BJ (cell line): ENCODE data around the gene PPP1R1B. TPM values are rescaled to one million over a fixed set of nuclear protein-coding genes. Genes with fewer than 3 reads are reported as not detected.

Source experiments
- CTCF ChIA-PET: fragments of 350-600 bp; formaldehyde crosslinking; extraction: SDS; loops from one replicate; lab custom pipeline; 2021; ENCODE audit warnings: antibody characterized with exemption, inconsistent platforms; lab: Yijun Ruan, JAX
- POLR2A ChIA-PET: fragments of 300-600 bp; sonication (Branson Sonifier 250); formaldehyde crosslinking; extraction: SDS; loops from one replicate; lab custom pipeline; 2021; ENCODE audit warnings: antibody characterized with exemption; lab: Charles Lee
- DNase-seq: peaks from one replicate; pipeline ENCODE4 v3.0.0-alpha.2; 2011; ENCODE audit warnings: low read depth
- H3K27me3 ChIP-seq: 2 replicates; pipeline ENCODE4 v1.6.0; 2011; ENCODE audit warnings: low read length; ENCODE audit not compliant: control insufficient read depth, insufficient read depth
- H3K36me3 ChIP-seq: 2 replicates; pipeline ENCODE4 v1.5.1; 2011; ENCODE audit warnings: low read length; ENCODE audit not compliant: control insufficient read depth, insufficient read depth
- H3K4me3 ChIP-seq: 2 replicates; pipeline ENCODE4 v1.5.1; 2011; ENCODE audit warnings: low read depth, mild to moderate bottlenecking, control low read depth, low read length
- polyA plus RNA-seq: library from polyadenylated mRNA; depleted of rRNA; stranded (reverse); fragments of >200 nt; gene quantifications from 2 replicates; pipeline ENCODE4 v1.2.3, GENCODE V29; 2011
- TF ChIP-seq, protein P1 (sequence below): IDR thresholded peaks from 2 replicates; pipeline ENCODE4 v1.5.1; 2011; ENCODE audit warnings: low read depth, mild to moderate bottlenecking, control low read depth, inconsistent platforms, low read length, moderate library complexity; ENCODE audit not compliant: insufficient read depth

Gene PPP1R1B
- polyA plus RNA-seq, 1 experiment: not detected

DNA sequence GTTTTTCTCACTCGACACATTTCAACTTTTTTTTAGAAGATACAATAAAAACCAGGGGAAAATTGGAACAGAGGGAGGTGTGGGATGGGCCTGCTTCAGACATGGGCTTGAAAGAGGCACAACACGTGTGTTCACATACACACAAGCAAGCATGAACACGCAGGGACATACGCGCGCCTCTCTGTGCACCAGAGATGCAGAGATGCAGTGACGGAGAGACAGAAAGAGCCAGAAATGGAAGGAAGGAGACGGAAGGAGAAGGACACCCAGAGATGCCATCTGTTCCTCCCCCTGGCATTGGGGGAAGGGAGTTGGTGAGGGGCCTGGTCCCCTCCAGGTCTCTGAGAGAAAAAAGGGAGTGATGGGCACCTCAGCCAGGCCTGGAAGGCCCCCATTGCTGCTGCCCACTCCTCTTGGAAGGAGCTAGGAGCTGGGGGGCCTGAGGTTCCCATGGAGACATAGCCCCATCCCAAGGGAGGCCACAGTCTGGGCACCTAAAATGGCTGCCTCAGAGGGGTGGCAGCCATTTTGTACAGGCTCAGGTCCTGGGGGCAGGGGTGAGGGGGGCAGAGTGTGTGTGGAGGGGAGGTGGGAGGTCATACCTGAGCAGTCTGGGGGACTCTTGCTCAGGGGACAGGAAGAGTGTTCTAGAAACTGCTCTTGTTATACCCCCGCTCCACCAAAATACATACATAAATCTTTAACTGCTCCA lies 15.2 kb upstream of the PPP1R1B start:
- ChIA-PET CTCF (interaction anchor here (0.7 to 5.6 kb wide), 3 partner anchors 11 to 38 kb away, joined by 3 to 35 read pairs (median 4); no protein-coding TSS in a partner anchor), POLR2A (no interaction called here)
- TF ChIP-seq, protein P1, sequence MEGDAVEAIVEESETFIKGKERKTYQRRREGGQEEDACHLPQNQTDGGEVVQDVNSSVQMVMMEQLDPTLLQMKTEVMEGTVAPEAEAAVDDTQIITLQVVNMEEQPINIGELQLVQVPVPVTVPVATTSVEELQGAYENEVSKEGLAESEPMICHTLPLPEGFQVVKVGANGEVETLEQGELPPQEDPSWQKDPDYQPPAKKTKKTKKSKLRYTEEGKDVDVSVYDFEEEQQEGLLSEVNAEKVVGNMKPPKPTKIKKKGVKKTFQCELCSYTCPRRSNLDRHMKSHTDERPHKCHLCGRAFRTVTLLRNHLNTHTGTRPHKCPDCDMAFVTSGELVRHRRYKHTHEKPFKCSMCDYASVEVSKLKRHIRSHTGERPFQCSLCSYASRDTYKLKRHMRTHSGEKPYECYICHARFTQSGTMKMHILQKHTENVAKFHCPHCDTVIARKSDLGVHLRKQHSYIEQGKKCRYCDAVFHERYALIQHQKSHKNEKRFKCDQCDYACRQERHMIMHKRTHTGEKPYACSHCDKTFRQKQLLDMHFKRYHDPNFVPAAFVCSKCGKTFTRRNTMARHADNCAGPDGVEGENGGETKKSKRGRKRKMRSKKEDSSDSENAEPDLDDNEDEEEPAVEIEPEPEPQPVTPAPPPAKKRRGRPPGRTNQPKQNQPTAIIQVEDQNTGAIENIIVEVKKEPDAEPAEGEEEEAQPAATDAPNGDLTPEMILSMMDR: no peak
- no peak for DNase-seq
- Histone ChIP-seq H3K27me3 (peaks cover 36% of the 10 kb centered on the region), H3K4me3 (no peak overlapping the region), H3K36me3 (no peaks in the 10 kb centered on the region)

DNA sequence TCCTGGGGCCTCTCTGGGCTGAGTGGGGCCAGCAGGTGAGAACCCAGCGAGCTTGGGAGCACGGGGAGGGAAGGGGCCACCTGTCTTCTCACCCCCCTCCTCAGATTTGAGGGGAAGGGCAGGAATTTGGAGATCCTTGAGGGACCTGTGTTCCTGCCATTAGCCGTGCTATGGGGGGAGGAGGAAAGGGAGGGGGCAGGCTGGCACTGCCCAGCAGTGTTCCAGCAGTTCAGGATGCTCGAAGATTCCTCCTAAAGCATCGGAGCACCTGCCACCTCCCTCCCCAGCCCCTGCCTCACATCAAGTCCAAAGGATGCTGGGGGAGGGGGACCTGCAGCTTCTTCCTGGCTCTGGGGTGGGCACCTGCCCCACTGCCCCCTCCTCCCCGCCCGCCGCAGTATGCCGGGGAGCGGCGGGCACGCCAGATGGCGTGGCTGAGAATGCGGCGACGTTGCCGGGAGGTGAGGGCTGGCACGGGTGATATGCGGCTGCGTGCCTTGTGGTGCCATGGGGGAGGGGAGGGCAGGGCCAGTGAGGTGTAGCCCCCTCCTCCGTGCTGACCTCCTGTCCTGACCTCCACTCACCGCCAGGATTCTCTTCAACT lies 14.4 kb upstream of the PPP1R1B start:
- POLR2A ChIA-PET: no interaction called here
- DNase-seq: no peak
- Histone ChIP-seq H3K4me3 (no peak overlapping the region), H3K27me3 (peaks cover 39% of the 10 kb centered on the region), H3K36me3 (no peaks in the 10 kb centered on the region)
- CTCF ChIA-PET: interaction anchor here (5.6 kb wide), 1 partner anchor 10 kb away, joined by 35 read pairs; no protein-coding TSS in a partner anchor
- TF ChIP-seq, protein P1: no peak

DNA sequence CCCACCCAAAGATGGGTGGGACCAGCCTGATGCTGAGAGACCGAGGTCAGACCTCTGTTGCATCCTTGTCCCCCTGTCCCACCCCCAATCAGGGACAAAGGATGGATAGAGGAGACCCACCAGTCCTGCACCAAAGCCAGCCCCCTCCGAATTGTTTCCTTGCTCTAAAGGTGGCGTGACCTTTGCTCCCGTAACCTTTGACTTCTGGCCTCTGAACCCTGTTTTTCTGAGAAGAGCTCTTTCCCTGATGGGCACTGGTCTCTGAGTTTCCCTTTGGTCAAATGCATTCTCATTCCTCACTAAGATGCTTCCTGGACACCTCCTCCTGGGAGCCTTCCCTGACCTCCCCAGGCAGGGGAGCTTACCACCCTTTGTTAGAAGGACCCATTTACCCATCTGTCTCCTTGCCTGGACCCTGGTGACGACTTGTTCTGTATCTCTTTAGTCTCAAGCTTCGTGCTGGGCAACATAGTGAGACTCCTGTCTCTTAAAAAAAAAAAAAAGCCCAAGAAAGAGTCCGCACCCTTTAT lies 13.8 kb upstream of the PPP1R1B start:
- POLR2A ChIA-PET: no interaction called here
- no peak for DNase-seq
- Histone ChIP-seq H3K36me3 (no peaks in the 10 kb centered on the region), H3K4me3 (no peak overlapping the region), H3K27me3 (peaks cover 36% of the 10 kb centered on the region)
- CTCF ChIA-PET: interaction anchor here (5.6 kb wide), 1 partner anchor 10 kb away, joined by 35 read pairs; no protein-coding TSS in a partner anchor
- TF ChIP-seq, protein P1: no peak

DNA sequence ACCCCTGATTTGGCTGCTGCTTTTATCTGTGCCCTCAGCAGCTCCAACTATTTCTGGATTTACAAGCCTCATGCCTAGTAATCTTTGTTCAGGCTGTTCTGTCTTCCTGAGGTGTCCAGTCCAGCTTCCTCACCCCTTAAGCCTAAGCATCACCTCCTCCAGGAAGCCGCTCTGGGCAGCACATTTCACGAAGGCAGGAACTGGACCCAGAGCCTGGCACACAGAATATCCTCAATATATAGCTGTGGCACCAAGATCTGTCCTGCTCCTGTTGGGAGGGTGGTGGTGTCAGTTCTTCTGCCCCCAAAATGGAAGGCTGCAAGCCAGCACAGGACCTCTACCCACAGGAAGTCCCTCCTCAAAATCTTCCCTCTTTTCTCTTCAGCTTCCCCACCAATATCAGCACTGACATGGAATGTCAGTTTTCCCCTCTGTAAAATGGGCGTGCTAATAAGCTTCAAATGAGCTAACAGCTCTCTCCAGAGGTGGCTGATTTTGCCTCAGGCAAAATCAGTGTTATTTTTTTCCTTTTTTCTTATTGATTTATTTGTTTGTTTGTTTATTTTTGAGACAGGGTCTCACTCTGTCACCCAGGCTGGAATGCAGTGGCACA lies 12.1 kb upstream of the PPP1R1B start:
- TF ChIP-seq, protein P1: no peak
- H3K4me3 ChIP-seq: no peak overlapping the region
- H3K27me3 ChIP-seq: peaks cover 20% of the 10 kb centered on the region
- ChIA-PET CTCF (interaction anchor here (0.7 to 5.6 kb wide), 2 partner anchors 8 to 67 kb away, joined by 3 to 35 read pairs; no protein-coding TSS in a partner anchor), POLR2A (no interaction called here)
- no peak for DNase-seq
- H3K36me3 ChIP-seq: no peaks in the 10 kb centered on the region

DNA sequence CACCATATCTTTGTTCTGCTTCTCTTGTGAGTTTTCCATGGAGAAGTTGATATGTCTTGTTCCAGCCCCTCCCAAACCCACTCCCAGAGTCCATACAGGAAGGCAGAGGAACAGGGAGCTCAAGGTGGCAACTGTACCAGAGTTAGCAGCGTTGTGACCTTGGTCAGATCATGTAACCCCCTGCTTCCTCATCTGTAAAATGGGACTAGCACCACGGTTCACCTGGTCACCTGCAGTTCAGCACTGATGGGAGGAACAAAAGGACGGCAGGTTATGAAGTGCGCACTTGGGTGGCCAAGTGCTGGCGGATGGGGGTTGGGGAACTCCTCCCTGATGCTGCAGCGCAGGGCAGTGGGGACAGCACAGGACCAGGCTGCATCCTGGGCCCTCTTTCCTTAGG lies 11.3 kb upstream of the PPP1R1B start:
- CTCF ChIA-PET: interaction anchor here (5.6 kb wide), 1 partner anchor 7 kb away, joined by 35 read pairs; no protein-coding TSS in a partner anchor
- H3K36me3 ChIP-seq: no peaks in the 10 kb centered on the region
- POLR2A ChIA-PET: no interaction called here
- TF ChIP-seq, protein P1: no peak
- H3K27me3 ChIP-seq: peaks cover 18% of the 10 kb centered on the region
- DNase-seq: no peak
- H3K4me3 ChIP-seq: no peak overlapping the region
